Activated T-helper 1 cell treated with anti-CD3 and anti-CD28 coated beads, Interleukin-2, amount 50 U/mL, for 16 hours (primary cell): ENCODE measurements around the gene DIS3.
A peak's percentile ranks its signal among the peaks of the same experiment; 100 is the strongest.
"Not testable (repeated sequence)": the region's sequence is repeated elsewhere in the genome, so short reads cannot be mapped to it uniquely, and the experiment has no call there.

Source experiments
- DNase-seq, 2 donors: peaks; one replicate each; pipeline ENCODE4 v3.0.0-alpha.2; 2020; ENCODE audit warnings: low read depth in 1 of 2, low spot score in 1 of 2

DIS3 gene

DNA sequence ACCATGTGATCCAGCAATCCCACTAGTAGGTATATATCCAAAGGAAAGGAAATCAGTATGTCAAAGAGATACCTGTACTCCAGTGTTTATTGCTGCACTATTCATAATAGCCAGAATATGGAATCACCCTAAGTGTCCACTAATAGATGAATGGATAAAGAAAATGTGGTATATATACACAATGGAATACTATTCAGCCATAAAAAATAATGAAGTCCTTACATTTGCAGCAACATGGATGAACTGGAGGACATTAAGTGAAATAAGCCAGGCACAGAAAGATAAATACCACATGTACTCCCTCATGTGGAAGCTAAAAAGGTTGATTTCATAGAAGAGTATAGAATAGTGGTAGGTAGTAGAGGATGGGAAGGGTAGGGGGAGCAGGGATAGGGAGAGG lies 30.5 kb downstream of the DIS3 start:
- no peak for DNase-seq

DNA sequence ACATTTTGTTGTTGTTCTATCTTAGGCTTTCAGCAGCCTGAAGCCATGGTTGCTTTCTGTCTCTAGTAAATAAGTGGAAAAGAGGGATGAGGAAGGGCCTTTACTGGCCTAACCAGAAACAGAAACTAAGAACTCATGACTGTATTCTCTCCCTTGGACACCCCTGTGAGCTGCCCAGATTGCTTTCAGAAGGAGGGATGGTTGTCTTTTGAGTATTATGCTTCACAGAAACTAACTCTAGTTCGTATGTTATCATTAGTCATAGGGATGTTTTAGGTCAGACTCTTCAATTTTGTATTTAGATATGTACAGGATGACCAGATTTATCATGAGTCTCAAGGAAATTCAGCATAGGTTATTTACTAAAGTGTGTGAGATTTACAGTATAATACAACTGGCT lies 36.4 kb downstream of the DIS3 start:
- no peak for DNase-seq

- no peak for DNase-seq
Observed at GRCh38 chr13:72740015-72740414, 41.7 kb downstream of the DIS3 start.

DNA sequence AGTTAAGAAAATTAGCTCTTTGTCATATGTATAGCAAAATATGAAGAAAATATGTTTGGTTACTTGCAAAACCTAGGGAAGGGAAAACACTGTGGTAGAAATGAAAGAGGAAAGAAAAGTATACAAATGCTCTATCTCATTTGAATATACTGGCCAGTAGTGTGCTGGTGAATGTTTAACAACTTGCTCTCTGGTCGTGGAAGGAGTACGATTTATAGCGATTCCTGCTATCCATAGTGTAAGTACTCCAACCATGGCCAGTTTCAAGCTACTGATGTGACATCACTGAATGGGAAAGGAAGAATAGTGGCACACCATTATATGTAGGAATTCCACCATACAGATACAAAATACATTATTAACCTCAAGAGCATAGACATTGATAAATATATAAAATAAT lies 44.7 kb downstream of the DIS3 start:
- no peak for DNase-seq

DNA sequence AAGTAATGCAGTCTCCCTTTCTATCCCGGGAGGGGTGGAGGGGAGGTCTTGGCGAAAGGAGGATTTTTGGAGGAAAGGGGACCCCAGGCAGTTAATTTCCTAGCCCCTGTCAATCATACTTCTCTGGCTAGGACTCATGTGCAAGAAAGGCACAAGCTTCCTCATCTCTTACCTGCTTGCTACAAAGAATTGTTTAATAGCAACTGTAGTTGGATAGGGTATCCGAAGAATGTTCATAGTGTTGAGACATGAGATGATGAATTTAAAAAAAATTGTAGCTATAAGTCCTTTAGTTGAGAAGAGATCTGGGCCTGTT lies 53.5 kb downstream of the DIS3 start:
- no peak for DNase-seq

GRCh38 chr13:72727417-72728289 lies 54.0 kb downstream of the DIS3 start, which contains the start of the genes BORA and MZT1:
BORA (plus strand) TSS chr13:72727923; CDS start chr13:72728941, 1,018 bp downstream.
MZT1 (minus strand) TSS chr13:72727629; CDS start chr13:72727602, 27 bp downstream.
- DNase-seq, result peak; percentile 88 to 92

GRCh38 chr13:72726726-72727416 lies 54.8 kb downstream of the DIS3 start:
- DNase-seq, result peak in 1 of 2 donors; percentile 4

DNA sequence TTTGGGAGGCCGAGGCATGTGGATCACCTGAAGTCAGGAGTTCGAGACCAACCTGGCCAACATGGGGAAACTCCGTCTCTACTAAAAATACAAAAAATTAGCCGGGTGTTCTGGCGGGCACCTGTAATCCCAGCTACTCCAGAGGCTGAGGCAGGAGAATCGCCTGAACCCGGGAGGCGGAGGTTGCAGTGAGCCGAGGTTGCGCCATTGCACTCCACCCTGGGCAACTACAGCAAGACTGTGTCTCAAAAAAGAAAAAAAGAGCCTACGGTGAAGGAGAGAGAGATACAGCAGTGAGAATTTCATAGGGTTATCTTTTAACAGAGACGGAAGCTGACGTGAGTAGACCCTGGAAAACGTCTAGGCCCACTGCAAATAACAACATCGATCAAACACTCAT lies 55.5 kb downstream of the DIS3 start:
- not testable (repeated sequence) for DNase-seq

DNA sequence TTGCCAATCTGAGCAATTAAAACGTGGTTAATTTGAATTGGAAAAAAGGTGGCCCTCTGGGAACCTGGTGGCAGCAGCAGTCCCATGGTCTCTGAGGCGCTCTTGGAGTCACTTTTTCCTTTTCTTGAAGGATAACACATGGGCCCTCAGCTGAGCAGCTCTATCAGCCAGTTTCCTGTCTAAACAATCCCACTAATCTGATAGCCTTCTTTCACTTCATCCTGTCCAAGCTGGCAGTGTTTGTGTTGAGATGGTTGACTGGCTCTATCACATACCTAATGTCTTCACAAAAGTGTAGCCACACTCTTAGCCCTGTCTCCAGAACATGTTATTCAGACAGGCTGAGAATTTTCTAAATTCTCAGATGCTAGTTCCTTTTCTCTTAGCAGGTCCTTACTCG lies 64.9 kb downstream of the DIS3 start:
- no peak for DNase-seq
